ENCODE data around the gene ASTN2.

Gene ASTN2

GRCh38 chr9:116635908-116636307 lies 778.9 kb downstream of the ASTN2 start:
- no peak for DNase-seq

GRCh38 chr9:116632990-116633838 lies 781.6 kb downstream of the ASTN2 start:
- peak; percentile 80 for DNase-seq

GRCh38 chr9:116629634-116630033 lies 785.2 kb downstream of the ASTN2 start:
- no peak for DNase-seq

GRCh38 chr9:116628716-116629115 lies 786.1 kb downstream of the ASTN2 start:
- DNase-seq, result peak; percentile 64

- DNase-seq, result no peak
Observed at GRCh38 chr9:116627433-116627832, 787.4 kb downstream of the ASTN2 start.

GRCh38 chr9:116626762-116627161 lies 788.1 kb downstream of the ASTN2 start:
- DNase-seq, result no peak

GRCh38 chr9:116623715-116624114 lies 791.1 kb downstream of the ASTN2 start:
- DNase-seq, result no peak

- no peak for DNase-seq
Observed at GRCh38 chr9:116617389-116617788, 797.5 kb downstream of the ASTN2 start.

GRCh38 chr9:116616304-116616914 lies 798.4 kb downstream of the ASTN2 start:
- DNase-seq, result no peak

GRCh38 chr9:116608064-116608463 lies 806.8 kb downstream of the ASTN2 start:
- no peak for DNase-seq

GRCh38 chr9:116605904-116606341 lies 808.9 kb downstream of the ASTN2 start:
- DNase-seq, result peak; percentile 36

GRCh38 chr9:116605060-116605459 lies 809.8 kb downstream of the ASTN2 start:
- DNase-seq, result no peak

- DNase-seq, result peak; percentile 54
Observed at GRCh38 chr9:116604251-116604650, 810.6 kb downstream of the ASTN2 start.

- no peak for DNase-seq
Observed at GRCh38 chr9:116599342-116599884, 815.4 kb downstream of the ASTN2 start.

- no peak for DNase-seq
Observed at GRCh38 chr9:116596646-116597045, 818.2 kb downstream of the ASTN2 start.

- DNase-seq, result peak; percentile 92
Observed at GRCh38 chr9:116594547-116594946, 820.3 kb downstream of the ASTN2 start.

- peak; percentile 21 for DNase-seq
Observed at GRCh38 chr9:116592970-116593369, 821.9 kb downstream of the ASTN2 start.

- DNase-seq, result peak; percentile 53
Observed at GRCh38 chr9:116589392-116590354, 825.2 kb downstream of the ASTN2 start.

- no peak for DNase-seq
Observed at GRCh38 chr9:116587919-116588318, 826.9 kb downstream of the ASTN2 start.

GRCh38 chr9:116585896-116586295 lies 829.0 kb downstream of the ASTN2 start:
- peak; percentile 34 for DNase-seq

GRCh38 chr9:116585204-116585603 lies 829.7 kb downstream of the ASTN2 start:
- DNase-seq, result no peak

GRCh38 chr9:116580853-116581252 lies 834.0 kb downstream of the ASTN2 start:
- DNase-seq, result no peak

GRCh38 chr9:116576386-116576785 lies 838.5 kb downstream of the ASTN2 start:
- no peak for DNase-seq

All from fibroblast of skin of right quadriceps (primary cell).